Measurements from ENCODE around the gene C11orf87. TPM values are rescaled to one million over a fixed set of nuclear protein-coding genes. Genes with fewer than 3 reads are reported as not detected.

The C11orf87 gene
- total and polyA plus RNA-seq, 2 of the 13 experiments (the other 11 are each of a cell fraction or from before 2014, with no cell fraction given) = not detected

GRCh38 chr11:109377039-109377742 lies 44.8 kb upstream of the C11orf87 start:
- FAIRE-seq (no peak), ATAC-seq (no peak), DNase-seq (ENCODE audit: low spot score) (no peak)
- Histone ChIP-seq H4K20me1 (ENCODE audit: insufficient read depth, low read length) (no peaks in the 10 kb centered on the region), H3K4me3 (replicated peaks in 1 of 3; ENCODE audit: insufficient read depth in 1 of 3, low read depth in 2 of 3, low read length in 3 of 3) (no peak overlapping the region), H2AFZ (ENCODE audit: low read length) (no peak overlapping the region), H3K4me2 (ENCODE audit: low read depth, low read length) (no peak overlapping the region), H3K9me3 (ENCODE audit: low read length) (no peaks in the 10 kb centered on the region), H3K27me3 (ENCODE audit: control insufficient read depth in 1 of 2, insufficient read depth in 2 of 2, low read length in 2 of 2) (no peaks in the 10 kb centered on the region), H3K27ac (ENCODE audit: extremely low read length, insufficient read depth, low read length) (no peak overlapping the region), H3K79me2 (ENCODE audit: insufficient read depth, low read length) (no peaks in the 10 kb centered on the region), H3K4me1 (ENCODE audit: insufficient read depth, low read length) (no peaks in the 10 kb centered on the region), H3K36me3 (replicated peaks in 1 of 2; ENCODE audit: control insufficient read depth in 1 of 2, insufficient read depth in 2 of 2, low read length in 2 of 2) (no peaks in the 10 kb centered on the region), H3K9ac (ENCODE audit: insufficient read depth, low read depth, low read length) (no peak overlapping the region)
- BruUV-seq (replicated peaks) = no TSS peak
- 15% methylated on average over 4 of the region's 4 CpGs for WGBS (ENCODE audit: low lambda C conversion rate)
- ChIA-PET POLR2A (no interaction called here), CTCF (ENCODE audit: low intra/inter-chr PET ratio, low total read pairs) (no interaction called here)
- intact Hi-C loops (cut with micrococcal nuclease; ENCODE audit: unreplicated experiment) (no loop called here), in situ Hi-C loops (cut with HindIII; ENCODE audit: extremely low pct_ligation_motif_present, low pct_unique_long_range_greater_than_20kb) (no loop called here)
- TF ChIP-seq GPN1 (CRISPR knock-in tag; IDR thresholded peaks at IDR 0.05; ENCODE audit: borderline replicate concordance) (no peak), ZNF652 (CRISPR knock-in tag; IDR thresholded peaks at IDR 0.05; ENCODE audit: borderline replicate concordance, low read depth) (no peak), MTF2 (CRISPR knock-in tag; IDR thresholded peaks at IDR 0.05; ENCODE audit: borderline replicate concordance) (no peak), FOXK2 (IDR thresholded peaks at IDR 0.05) (no peak), CREB3 (CRISPR knock-in tag; IDR thresholded peaks at IDR 0.05) (no peak), ZNF264 (CRISPR knock-in tag; IDR thresholded peaks at IDR 0.05) (no peak), FIP1L1 (IDR thresholded peaks at IDR 0.05; ENCODE audit: borderline replicate concordance, insufficient read depth, low read depth, low read length) (no peak), CHD2 (IDR thresholded peaks at IDR 0.05; ENCODE audit: low read depth, low read length) (no peak), ZNF335 (CRISPR knock-in tag; IDR thresholded peaks at IDR 0.05) (no peak)

- POLR2A ChIA-PET = no interaction called here
- TF ChIP-seq GTF2F1 (IDR thresholded peaks at IDR 0.05; ENCODE audit: low read length) = no peak
- no peak for TF ChIP-seq ZUFSP (CRISPR knock-in tag; IDR thresholded peaks at IDR 0.05; ENCODE audit: borderline replicate concordance)
- no peak for TF ChIP-seq SRSF9 (IDR thresholded peaks at IDR 0.05; ENCODE audit: borderline replicate concordance, insufficient read depth, low read depth, low read length, poor library complexity, severe bottlenecking)
- TF ChIP-seq ARID5B (CRISPR knock-in tag; IDR thresholded peaks at IDR 0.05) = no peak
Observed at GRCh38 chr11:109378034-109378433, 44.0 kb upstream of the C11orf87 start.

More at GRCh38 chr11:109378034-109378433, 44.0 kb upstream of the C11orf87 start:
- ATAC-seq (no peak), FAIRE-seq (no peak), DNase-seq (ENCODE audit: low spot score) (no peak)
- Histone ChIP-seq H3K4me2 (ENCODE audit: low read depth, low read length) (no peak overlapping the region), H3K36me3 (replicated peaks in 1 of 2; ENCODE audit: control insufficient read depth in 1 of 2, insufficient read depth in 2 of 2, low read length in 2 of 2) (no peaks in the 10 kb centered on the region), H3K27ac (ENCODE audit: extremely low read length, insufficient read depth, low read length) (no peak overlapping the region), H3K4me3 (replicated peaks in 1 of 3; ENCODE audit: insufficient read depth in 1 of 3, low read depth in 2 of 3, low read length in 3 of 3) (no peak overlapping the region), H3K9me3 (ENCODE audit: low read length) (no peaks in the 10 kb centered on the region), H3K79me2 (ENCODE audit: insufficient read depth, low read length) (no peaks in the 10 kb centered on the region), H3K9ac (ENCODE audit: insufficient read depth, low read depth, low read length) (no peak overlapping the region), H2AFZ (ENCODE audit: low read length) (no peak overlapping the region), H3K4me1 (ENCODE audit: insufficient read depth, low read length) (no peaks in the 10 kb centered on the region), H3K27me3 (ENCODE audit: control insufficient read depth in 1 of 2, insufficient read depth in 2 of 2, low read length in 2 of 2) (no peaks in the 10 kb centered on the region), H4K20me1 (ENCODE audit: insufficient read depth, low read length) (no peaks in the 10 kb centered on the region)
- in situ Hi-C loops (cut with HindIII; ENCODE audit: extremely low pct_ligation_motif_present, low pct_unique_long_range_greater_than_20kb) = no loop called here
- CTCF ChIA-PET (ENCODE audit: low intra/inter-chr PET ratio, low total read pairs) = no interaction called here
- intact Hi-C loops (cut with micrococcal nuclease; ENCODE audit: unreplicated experiment) = no loop called here
- BruUV-seq (replicated peaks) = no TSS peak
